GM20431 (cell line): ENCODE measurements around the gene CCDC142.

Experiments used
- in situ Hi-C: fragments of 300-500 bp; cut with MseI, MboI; formaldehyde crosslinking; loops from one replicate; pipeline ENCODE4 v1.15.0; 2020; ENCODE audit warnings: low sequenced_read_pairs; ENCODE audit not compliant: unreplicated experiment

CCDC142 gene

GRCh38 chr2:74425523-74425922 is 57.3 kb downstream of the CCDC142 start:
- in situ Hi-C loops, result no loop called here

DNA sequence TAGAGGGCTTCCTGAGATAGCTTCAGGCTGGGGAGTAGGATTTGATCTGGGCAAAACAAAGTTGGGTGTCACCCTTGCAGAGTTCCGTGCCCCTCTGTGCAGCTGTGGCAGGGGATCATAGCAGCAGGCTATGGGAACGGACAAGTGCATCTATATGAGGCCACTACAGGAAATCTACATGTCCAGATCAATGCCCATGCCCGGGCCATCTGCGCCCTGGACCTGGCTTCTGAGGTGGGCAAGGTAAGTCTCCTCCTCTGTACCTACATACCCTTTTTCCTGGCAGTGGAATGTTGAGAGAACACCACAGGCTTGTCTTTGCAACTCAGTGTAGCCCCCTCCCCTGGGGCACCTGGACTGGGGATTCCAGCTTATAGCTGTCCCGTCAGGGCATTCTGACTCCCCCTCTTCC is 57.8 kb downstream of the CCDC142 start:
- in situ Hi-C loops, result no loop called here

DNA sequence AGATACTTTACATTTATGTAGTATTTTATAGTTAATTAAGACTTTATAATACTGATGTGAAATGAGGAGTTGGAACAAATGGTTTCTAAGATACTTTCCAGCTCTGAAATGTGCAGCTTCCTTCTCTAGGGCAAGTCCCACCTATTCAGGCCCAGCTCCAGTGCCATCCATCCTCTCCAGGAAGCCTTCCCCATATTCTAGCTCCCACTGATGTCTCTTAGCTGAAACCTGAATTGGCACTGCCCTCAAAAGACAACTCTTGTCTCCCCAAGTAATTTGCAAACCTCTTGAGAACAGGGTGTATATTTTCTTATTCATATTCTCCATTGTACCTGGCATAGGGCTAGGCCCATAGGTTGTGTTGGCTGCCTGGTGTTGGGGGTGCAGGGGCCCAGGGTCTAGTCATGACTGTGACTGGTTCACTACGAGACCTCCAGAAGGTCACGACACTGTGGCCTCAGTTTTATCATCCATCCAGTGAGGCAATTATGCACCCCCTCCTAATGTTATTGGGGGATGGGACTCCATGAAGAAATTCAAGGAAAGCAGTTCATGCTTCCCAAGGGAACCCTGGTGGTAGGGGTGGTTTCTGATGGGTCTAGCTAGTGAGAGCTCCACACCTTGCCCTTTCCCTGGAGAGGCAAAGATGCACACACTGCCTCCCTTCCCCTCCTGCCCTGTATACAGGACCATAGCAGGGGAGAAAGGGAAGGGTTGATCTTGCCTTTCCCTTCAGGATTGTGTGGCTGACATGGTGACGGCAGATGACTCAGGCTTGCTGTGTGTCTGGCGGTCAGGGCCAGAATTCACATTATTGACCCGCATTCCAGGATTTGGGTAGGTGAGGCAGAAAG is 58.4 kb downstream of the CCDC142 start:
- in situ Hi-C loops, result no loop called here
